Endothelial cell of umbilical vein (primary cell): ENCODE results near the gene PLD1. TPM values are rescaled to one million over a fixed set of nuclear protein-coding genes. Genes with fewer than 3 reads are reported as not detected.
A peak's percentile ranks its signal among the peaks of the same experiment; 100 is the strongest.

Experiments used
- BruUV-seq: library from RNA; stranded (reverse); fragments of 400-500 nt; replicated peaks from 2 replicates; lab custom pipeline; 2021; lab: Mats Ljungman, UMichigan
- CTCF ChIA-PET: fragments of 300-600, 350-600 bp; sonication (Branson Sonifier 250); formaldehyde crosslinking; loops from one replicate; lab custom pipeline; 2021; ENCODE audit warnings: antibody characterized with exemption, inconsistent platforms; lab: Charles Lee
- POLR2A ChIA-PET: fragments of 300-600, 350-600 bp; sonication (Branson Sonifier 250); formaldehyde crosslinking; loops from one replicate; lab custom pipeline; 2021; ENCODE audit warnings: antibody characterized with exemption, inconsistent platforms; lab: Charles Lee
- DNase-seq: peaks from one replicate; pipeline ENCODE4 v3.0.0-alpha.2; 2011; ENCODE audit warnings: low read depth, low spot score
- FAIRE-seq: peaks from 2 replicates; lab custom pipeline; 2011; peaks lifted over from hg19 to GRCh38; lab: Jason Lieb, UNC
- H2AFZ ChIP-seq: 2 replicates; pipeline ENCODE4 v1.6.0; 2012; ENCODE audit warnings: low read depth, low read length, control low read depth, inconsistent platforms
- H3K27ac ChIP-seq: 2 replicates; pipeline ENCODE4 v1.5.1; 2011; ENCODE audit warnings: low read depth, mild to moderate bottlenecking, control low read depth, low read length, moderate library complexity; ENCODE audit not compliant: insufficient read depth
- H3K27me3 ChIP-seq, 2 experiments: 2 replicates each; pipeline versions ENCODE4 v1.6.0 to v1.6.1; 2011; ENCODE audit warnings: low read length in 2 of 2, mixed read lengths in 1 of 2; ENCODE audit not compliant: control insufficient read depth in 2 of 2, insufficient read depth in 2 of 2
- H3K36me3 ChIP-seq, 2 experiments: 2 replicates in 1 of 2; 3 replicates in 1 of 2; pipeline ENCODE4 v1.5.1; 2011; ENCODE audit warnings: low read length in 2 of 2, mild to moderate bottlenecking in 1 of 2, moderate library complexity in 1 of 2; ENCODE audit not compliant: control insufficient read depth in 2 of 2, insufficient read depth in 2 of 2; ENCODE audit errors: extremely low read depth in 1 of 2
- H3K4me1 ChIP-seq: 3 replicates; pipeline ENCODE4 v1.5.1; 2011; ENCODE audit warnings: mild to moderate bottlenecking, low read length; ENCODE audit not compliant: control insufficient read depth, insufficient read depth; ENCODE audit errors: extremely low read depth
- H3K4me2 ChIP-seq: 2 replicates; pipeline ENCODE4 v1.6.1; 2011; ENCODE audit warnings: low read length, control low read depth, mixed read lengths; ENCODE audit not compliant: insufficient read depth
- H3K4me3 ChIP-seq, 3 experiments: fragments of 200-600 bp in 1 of 3; sonication (generic), shearing (Covaris generic) in 1 of 3; replicated peaks in 1 of 3; 2 replicates each; pipeline ENCODE4 v1.5.1; 2011 to 2016; ENCODE audit warnings: control low read depth in 3 of 3, low read length in 3 of 3, mild to moderate bottlenecking in 2 of 3, inconsistent platforms in 1 of 3, low read depth in 1 of 3, moderate library complexity in 1 of 3; ENCODE audit not compliant: insufficient read depth in 1 of 3
- H3K79me2 ChIP-seq: 2 replicates; pipeline ENCODE4 v1.6.0; 2012; ENCODE audit warnings: low read length, inconsistent platforms; ENCODE audit not compliant: control insufficient read depth, insufficient read depth
- H3K9ac ChIP-seq: replicated peaks from 2 replicates; pipeline ENCODE3; 2011; ENCODE audit warnings: low read length, control low read depth; ENCODE audit not compliant: insufficient read depth; ENCODE audit errors: extremely low read depth
- H3K9me1 ChIP-seq: replicated peaks from 3 replicates; pipeline ENCODE4 v1.6.0; 2011; ENCODE audit warnings: mild to moderate bottlenecking, low read length; ENCODE audit not compliant: control insufficient read depth, insufficient read depth; ENCODE audit errors: extremely low read depth
- H3K9me3 ChIP-seq: replicated peaks from 2 replicates; pipeline ENCODE4 v1.5.1; 2012; ENCODE audit warnings: low read length, inconsistent platforms; ENCODE audit not compliant: control insufficient read depth, insufficient read depth
- H4K20me1 ChIP-seq: replicated peaks from 2 replicates; pipeline ENCODE3; 2011; ENCODE audit warnings: mild to moderate bottlenecking, low read length; ENCODE audit not compliant: control insufficient read depth, insufficient read depth; ENCODE audit errors: extremely low read depth
- CTCF ChIP-seq, 2 donors: IDR thresholded peaks; 1 replicate in 1 of 2; 2 replicates in 1 of 2; pipeline ENCODE4 v1.5.1; 2011; ENCODE audit warnings: low read length in 2 of 2, mild to moderate bottlenecking in 2 of 2, moderate library complexity in 2 of 2, control low read depth in 1 of 2, inconsistent platforms in 1 of 2, low read depth in 1 of 2; ENCODE audit not compliant: insufficient read depth in 1 of 2; ENCODE audit errors: extremely low read depth in 1 of 2
- FOS ChIP-seq: IDR thresholded peaks from 2 replicates; pipeline ENCODE4 v1.6.1; 2011; ENCODE audit warnings: mild to moderate bottlenecking, low read length, moderate library complexity, borderline replicate concordance; ENCODE audit not compliant: insufficient read depth
- GATA2 ChIP-seq: IDR thresholded peaks from 2 replicates; pipeline ENCODE4 v1.7.0; 2011; ENCODE audit warnings: low read depth, mild to moderate bottlenecking, moderate library complexity, mixed read lengths, low read length; ENCODE audit not compliant: insufficient read length, insufficient read depth
- JUN ChIP-seq: IDR thresholded peaks from 2 replicates; pipeline ENCODE4 v1.6.1; 2011; ENCODE audit warnings: borderline replicate concordance, low read depth; ENCODE audit not compliant: insufficient read length, insufficient read depth
- MAX ChIP-seq: IDR thresholded peaks from 2 replicates; pipeline ENCODE4 v1.6.1; 2011; ENCODE audit not compliant: insufficient read depth, insufficient read length
- POLR2A ChIP-seq: IDR thresholded peaks from 2 replicates; pipeline ENCODE4 v1.6.1; 2012; ENCODE audit warnings: low read depth, mild to moderate bottlenecking, control low read depth, low read length
- POLR2AphosphoS5 ChIP-seq: IDR thresholded peaks from 2 replicates; pipeline ENCODE4 v1.6.1; 2012; ENCODE audit warnings: low read depth, mild to moderate bottlenecking, control low read depth, low read length, moderate library complexity; ENCODE audit not compliant: insufficient read depth
- dilution Hi-C: fragments of 300-500 bp; cut with MboI; formaldehyde crosslinking; loops from one replicate; pipeline ENCODE4 v1.15.0; 2019; ENCODE audit warnings: low sequenced_read_pairs; ENCODE audit not compliant: extremely low pct_ligation_motif_present
- intact Hi-C: fragments of 100-400 bp; cut with micrococcal nuclease; formaldehyde crosslinking; loops from one replicate; pipeline ENCODE4 v1.10.0; 2022
- polyA plus RNA-seq, 4 experiments: library from polyadenylated mRNA; depleted of rRNA in 3 of 4; stranded (reverse) in 3 of 4; unstranded in 1 of 4; fragments of >200 nt; gene quantifications; 2 replicates each; pipeline versions ENCODE4 v1.2.1 to v1.2.3, GENCODE V29; 2011 to 2012; ENCODE audit warnings: missing spikeins in 1 of 4
- total RNA-seq: library from RNA; stranded (reverse); gene quantifications from 2 replicates; pipeline ENCODE4 v1.2.3, GENCODE V29; 2021

Gene PLD1
- total and polyA plus RNA-seq, 2 donors (not counting 3 experiments of a cell fraction or from before 2014, with no cell fraction given): 42.0 to 108 TPM

DNA sequence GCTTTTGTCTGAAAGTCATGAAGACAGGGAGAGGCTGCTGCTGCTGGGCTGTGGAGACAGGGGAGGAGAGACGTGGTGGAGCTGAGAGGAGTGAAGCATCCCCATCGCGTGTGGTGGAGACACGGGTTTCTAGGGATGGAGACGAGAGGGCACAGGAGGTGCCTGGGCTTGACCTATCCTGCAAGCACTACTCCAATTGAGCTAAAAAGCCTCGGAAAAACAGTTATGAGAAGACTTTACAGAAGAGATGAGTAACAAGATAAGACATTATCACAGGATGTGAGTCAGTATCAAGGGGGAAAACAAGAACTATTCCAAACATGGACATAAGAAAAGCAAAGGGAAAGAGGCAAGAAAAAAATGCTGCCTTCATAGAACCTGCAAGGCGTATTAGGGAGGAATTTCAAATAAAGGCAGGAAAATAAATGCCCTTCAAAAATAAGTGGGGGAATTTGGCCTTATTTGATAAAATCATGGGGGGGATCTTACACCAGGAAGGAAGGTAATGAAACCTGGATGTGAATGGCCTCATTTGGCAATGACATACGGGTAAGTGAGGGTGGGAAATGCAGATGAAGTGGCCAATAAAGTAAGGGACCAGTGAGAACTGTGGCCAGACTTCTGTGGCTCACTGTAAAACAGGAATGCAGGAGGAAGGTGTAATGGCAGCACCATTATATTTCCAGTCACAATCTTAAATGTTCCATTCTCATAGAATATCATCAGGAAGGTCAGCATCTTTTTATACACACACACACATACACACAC lies 97.9 kb downstream of the PLD1 start:
- TF ChIP-seq JUN: peak; percentile 81
- TF ChIP-seq MAX: no peak
- TF ChIP-seq FOS: peak; percentile 75
- TF ChIP-seq POLR2A: no peak
- peak; percentile 97 for TF ChIP-seq GATA2
- TF ChIP-seq POLR2AphosphoS5: peak; percentile 49
- TF ChIP-seq CTCF (IDR thresholded peaks at IDR 0.05; ENCODE audit: extremely low read depth in 1 of 2, insufficient read depth in 1 of 2, low read depth in 1 of 2, low read length in 2 of 2): no peak
- peak overlapping the region; percentile 74 for H3K27ac ChIP-seq
- peak; percentile 87 for DNase-seq
- H3K79me2 ChIP-seq: no peaks in the 10 kb centered on the region
- no peaks in the 10 kb centered on the region for H4K20me1 ChIP-seq
- H3K9me3 ChIP-seq: no peaks in the 10 kb centered on the region
- H3K4me3 ChIP-seq: peak overlapping the region in 1 of 3 experiments; percentile 5
- no TSS peak for BruUV-seq
- H3K4me2 ChIP-seq: peak overlapping the region; percentile 58
- no peaks in the 10 kb centered on the region for H3K9me1 ChIP-seq
- POLR2A ChIA-PET: no interaction called here
- H3K36me3 ChIP-seq: peaks cover 5 to 10% of the 10 kb centered on the region in 2 experiments
- peak overlapping the region; percentile 33 for H2AFZ ChIP-seq
- CTCF ChIA-PET: interaction anchor here (0.7 to 2.1 kb wide), 8 partner anchors 11 to 620 kb away, joined by 3 to 6 read pairs (median 3); no protein-coding TSS in a partner anchor
- dilution Hi-C loops (no loop called here), intact Hi-C loops (no loop called here)
- no peak overlapping the region for H3K9ac ChIP-seq
- H3K4me1 ChIP-seq: peaks cover 19% of the 10 kb centered on the region
- no peaks in the 10 kb centered on the region for H3K27me3 ChIP-seq
- FAIRE-seq: peak; percentile 96
